Pancreas (tissue), 10 donors: ENCODE measurements around the gene GXYLT1. TPM values are rescaled to one million over a fixed set of nuclear protein-coding genes. Genes with fewer than 3 reads are reported as not detected.

Experiments
- ATAC-seq, 4 donors: fragments of 200-7000 bp; cut with Tn5 transposase; one replicate each; pipeline versions ENCODE4 v1.8.0 to v1.9.1; 2020; ENCODE audit warnings: mild to moderate bottlenecking in 4 of 4, moderate library complexity in 4 of 4
- DNase-seq, 6 donors: peaks; one replicate each; pipeline ENCODE4 v3.0.0-alpha.2; 2020
- FAIRE-seq: peaks from 2 replicates; lab custom pipeline; 2012; peaks lifted over from hg19 to GRCh38; lab: Jason Lieb, UNC
- H3K27ac ChIP-seq, 4 donors: fragments of 200-600 bp; sonication (generic); 1 replicate in 3 of 4; 2 replicates in 1 of 4; pipeline versions ENCODE4 v1.5.0 to v1.8.0; 2020
- H3K27me3 ChIP-seq, 4 donors: fragments of 200-600 bp; one replicate each; pipeline ENCODE4 v1.8.0; 2021
- H3K36me3 ChIP-seq, 3 donors: fragments of 200-600 bp; sonication (generic) in 1 of 3; one replicate each; pipeline versions ENCODE4 v1.5.0 to v1.8.0; 2020 to 2021
- H3K4me1 ChIP-seq, 3 donors: fragments of 200-600 bp; one replicate each; pipeline ENCODE4 v1.8.0; 2021
- H3K4me3 ChIP-seq, 4 donors: fragments of 200-600 bp; sonication (generic) in 2 of 4; one replicate each; pipeline versions ENCODE4 v1.5.0 to v1.8.0; 2020 to 2021
- H3K9me3 ChIP-seq, 4 donors: fragments of 200-600 bp; one replicate each; pipeline ENCODE4 v1.8.0; 2021
- WGBS, 2 donors: extraction: QIAGEN DNeasy Blood & Tissue Kit; methylation state at CpG; one replicate each; pipeline ENCODE4 v1.1.7; 2013; 5-methylcytosine and 5-hydroxymethylcytosine counted together
- intact Hi-C, 3 donors: fragments of 100-400 bp; cut with DNase I; formaldehyde crosslinking; loops; one replicate each; pipeline versions ENCODE4 v1.11.1 to v1.14.2; 2022
- polyA plus RNA-seq, 2 donors: library from polyadenylated mRNA; stranded (reverse); fragments of 200-250 nt; gene quantifications; one replicate each; pipeline ENCODE4 v1.2.3, GENCODE V29; 2013
- total RNA-seq, 6 donors: library from RNA; stranded (reverse); fragmentation: NEBNext Ultra II Directional in 4 of 6; extraction: Animal tissue kit (Norgen Biotek cat#: 25700) in 4 of 6; gene quantifications; one replicate each; pipeline versions ENCODE4 v1.2.1 to v1.2.4, GENCODE V29; 2021 to 2023
- TF ChIP-seq, protein P1 (sequence below), 4 donors: fragments of 200-600 bp; sonication (generic) in 3 of 4; IDR thresholded peaks; one replicate each; pipeline versions ENCODE4 v1.5.0 to v1.8.0; 2021; ENCODE audit warnings: antibody characterized with exemption in 4 of 4
- donor health status: healthy with polysubstance abuse.
- donor health status: DM: no; HTN: no; CAD: no; lungs with moderate emphysema.
- donor health status: DM: no; HTN: no; CAD: no.
- donor health status: control.
- donor health status: control.
- donor health status: Bipolar disorder and iron deficiency.
- donor health status: DM: yes; HTN: yes; CAD: no.
- donor health status: DM: no; HTN: no; CAD: no.
- donor health status: DM: no; HTN: no; CAD: no.
- donor health status: DM: yes; HTN: yes; CAD: no.

Gene GXYLT1
- total and polyA plus RNA-seq, 8 donors, result 0.87 to 7.2 (median 3.7) TPM

DNA sequence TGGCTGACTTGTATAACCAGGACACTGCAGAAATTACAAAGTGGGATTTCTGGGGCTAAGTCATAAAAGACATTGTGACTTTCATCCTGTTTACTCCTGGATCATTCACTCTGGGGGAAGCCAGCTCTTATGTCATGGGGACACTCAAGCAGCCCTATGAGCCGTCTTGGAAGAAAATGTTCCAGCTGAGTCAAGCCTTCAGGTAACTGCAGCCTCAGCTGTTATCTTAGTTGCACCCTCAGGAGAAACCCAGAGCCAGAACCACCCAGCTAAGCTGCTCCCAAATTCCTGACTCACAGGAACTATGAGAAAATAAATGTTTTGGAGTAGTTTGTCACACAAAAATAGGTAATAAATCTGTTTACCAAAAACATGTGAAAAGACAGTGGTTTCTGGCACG lies 43.1 kb upstream of the GXYLT1 start:
- ATAC-seq (no peak), DNase-seq (no peak), FAIRE-seq (no peak)
- no peaks in the 10 kb centered on the region for H3K36me3 ChIP-seq
- WGBS, 2 donors, result 61 to 95% methylated on average over 2 of the region's 2 CpGs
- peaks cover 0 to under 1% (median 0%) of the 10 kb centered on the region in 3 donors for H3K4me1 ChIP-seq
- H3K27ac ChIP-seq, result no peak overlapping the region
- TF ChIP-seq, protein P1, sequence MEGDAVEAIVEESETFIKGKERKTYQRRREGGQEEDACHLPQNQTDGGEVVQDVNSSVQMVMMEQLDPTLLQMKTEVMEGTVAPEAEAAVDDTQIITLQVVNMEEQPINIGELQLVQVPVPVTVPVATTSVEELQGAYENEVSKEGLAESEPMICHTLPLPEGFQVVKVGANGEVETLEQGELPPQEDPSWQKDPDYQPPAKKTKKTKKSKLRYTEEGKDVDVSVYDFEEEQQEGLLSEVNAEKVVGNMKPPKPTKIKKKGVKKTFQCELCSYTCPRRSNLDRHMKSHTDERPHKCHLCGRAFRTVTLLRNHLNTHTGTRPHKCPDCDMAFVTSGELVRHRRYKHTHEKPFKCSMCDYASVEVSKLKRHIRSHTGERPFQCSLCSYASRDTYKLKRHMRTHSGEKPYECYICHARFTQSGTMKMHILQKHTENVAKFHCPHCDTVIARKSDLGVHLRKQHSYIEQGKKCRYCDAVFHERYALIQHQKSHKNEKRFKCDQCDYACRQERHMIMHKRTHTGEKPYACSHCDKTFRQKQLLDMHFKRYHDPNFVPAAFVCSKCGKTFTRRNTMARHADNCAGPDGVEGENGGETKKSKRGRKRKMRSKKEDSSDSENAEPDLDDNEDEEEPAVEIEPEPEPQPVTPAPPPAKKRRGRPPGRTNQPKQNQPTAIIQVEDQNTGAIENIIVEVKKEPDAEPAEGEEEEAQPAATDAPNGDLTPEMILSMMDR (IDR thresholded peaks at IDR 0.05), result no peak
- no peaks in the 10 kb centered on the region for H3K9me3 ChIP-seq
- H3K4me3 ChIP-seq, result no peak overlapping the region
- intact Hi-C loops, result no loop called here
- no peaks in the 10 kb centered on the region for H3K27me3 ChIP-seq

DNA sequence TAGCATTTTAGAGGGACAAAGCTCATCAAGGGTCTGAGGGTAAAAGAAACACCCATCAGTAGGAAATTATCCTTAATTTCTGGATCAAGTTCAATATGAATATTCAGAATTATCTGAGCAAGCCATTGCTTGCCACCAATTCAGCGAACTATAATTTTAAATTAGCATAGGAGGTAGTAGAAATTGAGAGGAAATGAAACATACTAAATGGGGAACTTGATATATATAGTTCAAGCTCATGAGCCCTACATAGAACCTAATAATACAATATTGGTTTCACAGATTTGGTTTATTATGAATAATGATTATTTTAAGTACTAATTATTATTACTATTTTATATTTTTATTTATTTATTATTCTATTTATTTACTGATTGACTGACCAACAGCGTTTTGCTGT lies 42.1 kb upstream of the GXYLT1 start:
- H3K4me1 ChIP-seq, result peaks cover 0 to 9% (median 4%) of the 10 kb centered on the region in 3 donors
- ATAC-seq, result no peak
- TF ChIP-seq, protein P1 (IDR thresholded peaks at IDR 0.05), result no peak
- no peaks in the 10 kb centered on the region for H3K9me3 ChIP-seq
- intact Hi-C loops, result no loop called here
- no peak overlapping the region for H3K27ac ChIP-seq
- H3K4me3 ChIP-seq, result no peak overlapping the region
- no peaks in the 10 kb centered on the region for H3K27me3 ChIP-seq
- WGBS, 2 donors, result 79 to 83% methylated on average over 2 of the region's 2 CpGs
- DNase-seq, result no peak
- no peak for FAIRE-seq
- no peaks in the 10 kb centered on the region for H3K36me3 ChIP-seq

DNA sequence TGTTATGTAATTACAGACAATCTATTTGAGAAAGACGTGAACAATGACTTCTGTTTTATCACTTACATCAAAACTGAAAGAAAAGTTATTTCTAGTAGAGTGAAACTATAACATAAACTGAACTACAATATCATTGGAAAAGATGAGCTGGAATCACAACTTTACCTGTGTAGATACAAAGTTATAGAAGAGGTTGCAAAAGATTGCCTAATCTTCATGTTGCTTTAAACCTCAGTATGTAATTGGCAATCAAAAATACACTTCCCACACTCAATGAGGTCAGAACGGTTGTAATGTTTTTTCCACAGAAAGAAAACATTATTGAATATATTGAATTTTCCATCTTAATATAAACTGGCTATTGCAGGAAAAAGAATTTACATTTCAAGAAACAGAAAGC lies 37.7 kb upstream of the GXYLT1 start:
- ATAC-seq, result no peak
- H3K36me3 ChIP-seq, result no peaks in the 10 kb centered on the region
- no peak for DNase-seq
- no peak overlapping the region for H3K4me3 ChIP-seq
- 24 to 32% methylated on average over 2 of the region's 2 CpGs for WGBS, 2 donors
- TF ChIP-seq, protein P1 (IDR thresholded peaks at IDR 0.05), result no peak
- intact Hi-C loops, result no loop called here
- no peak for FAIRE-seq
- no peaks in the 10 kb centered on the region for H3K27me3 ChIP-seq
- no peak overlapping the region for H3K27ac ChIP-seq
- peaks cover 0 to 9% (median 4%) of the 10 kb centered on the region in 3 donors for H3K4me1 ChIP-seq
- H3K9me3 ChIP-seq, result no peaks in the 10 kb centered on the region

DNA sequence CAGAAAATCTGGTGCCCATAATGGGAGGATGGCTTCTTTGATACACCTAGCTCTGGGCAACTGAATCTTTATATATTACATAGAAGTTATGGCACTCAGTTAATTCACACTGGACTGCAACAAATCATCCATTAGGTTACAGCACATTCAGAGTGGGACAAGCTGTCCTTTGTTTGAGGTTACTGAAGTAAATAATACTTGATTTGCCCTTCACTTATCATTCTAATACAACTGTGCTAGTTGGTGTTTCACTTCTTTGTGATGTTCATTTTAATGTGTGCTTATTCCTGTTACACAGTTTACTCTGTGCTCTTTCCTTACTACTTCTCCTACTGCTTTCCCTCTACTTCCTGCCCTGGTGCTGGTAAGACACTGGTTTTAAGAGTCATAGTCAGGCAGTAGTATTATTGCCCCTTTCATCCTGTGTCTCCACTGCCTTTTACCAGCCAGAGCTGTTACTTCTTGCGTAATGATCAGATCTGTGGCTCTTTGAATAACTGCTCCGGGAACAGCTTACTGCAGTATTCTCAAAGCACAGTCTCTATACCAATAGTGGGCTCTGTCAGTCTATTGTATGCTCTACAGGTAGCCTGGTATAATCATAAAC lies 36.4 kb upstream of the GXYLT1 start:
- Histone ChIP-seq H3K36me3 (no peaks in the 10 kb centered on the region), H3K27ac (no peak overlapping the region), H3K9me3 (no peaks in the 10 kb centered on the region), H3K4me3 (no peak overlapping the region), H3K27me3 (no peaks in the 10 kb centered on the region), H3K4me1 (peaks cover 0 to 9% (median 4%) of the 10 kb centered on the region in 3 donors)
- intact Hi-C loops, result no loop called here
- no peak for FAIRE-seq
- peak; percentile 35 to 70 (median 58) for ATAC-seq
- TF ChIP-seq, protein P1 (IDR thresholded peaks at IDR 0.05), result no peak
- WGBS, 2 donors, result 55 to 69% methylated on average over 2 of the region's 2 CpGs
- DNase-seq, result no peak

DNA sequence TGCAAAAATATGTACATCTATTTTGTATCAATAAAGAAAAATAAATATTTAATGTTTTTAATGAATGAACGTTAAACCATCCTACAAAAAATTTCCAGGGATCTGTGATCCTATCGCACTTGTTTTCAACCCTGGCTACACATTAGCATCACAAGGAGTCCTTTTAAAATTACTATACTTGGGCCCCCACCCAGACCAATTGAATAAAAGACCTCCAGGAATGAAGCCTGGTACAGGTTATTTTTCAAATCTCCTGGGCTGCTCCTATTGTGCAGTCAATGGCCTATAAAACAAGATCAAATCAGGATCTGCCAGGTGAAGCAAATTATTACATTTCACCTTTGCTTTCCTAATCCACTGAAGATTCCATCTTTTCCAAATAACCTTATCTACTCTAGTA lies 33.4 kb upstream of the GXYLT1 start:
- H3K27me3 ChIP-seq, result no peaks in the 10 kb centered on the region
- TF ChIP-seq, protein P1 (IDR thresholded peaks at IDR 0.05), result no peak
- peaks cover 0 to 13% (median 4%) of the 10 kb centered on the region in 3 donors for H3K4me1 ChIP-seq
- no peak for DNase-seq
- intact Hi-C loops, result no loop called here
- no peak overlapping the region for H3K4me3 ChIP-seq
- H3K9me3 ChIP-seq, result no peaks in the 10 kb centered on the region
- no peak overlapping the region for H3K27ac ChIP-seq
- no peak for FAIRE-seq
- no peaks in the 10 kb centered on the region for H3K36me3 ChIP-seq
- WGBS, 2 donors, result 90 to 95% methylated on average over 2 of the region's 2 CpGs
- no peak for ATAC-seq
